CD14-positive monocyte (primary cell): ENCODE measurements around the gene KCTD5. TPM values are rescaled to one million over a fixed set of nuclear protein-coding genes. Genes with fewer than 3 reads are reported as not detected.
"Not testable (repeated sequence)": the region's sequence is repeated elsewhere in the genome, so short reads cannot be mapped to it uniquely, and the experiment has no call there.

Experiments
- DNase-seq, 3 donors: peaks; one replicate each; pipeline ENCODE4 v3.0.0-alpha.2; 2011 to 2022
- H2AFZ ChIP-seq: 2 replicates; pipeline ENCODE4 v1.6.0; 2012; ENCODE audit warnings: mild to moderate bottlenecking, low read depth, low read length, inconsistent platforms; ENCODE audit not compliant: insufficient read depth, poor library complexity, severe bottlenecking
- H3K27ac ChIP-seq, 2 donors: 1 replicate in 1 of 2; 2 replicates in 1 of 2; pipeline ENCODE4 v1.5.1; 2012 to 2013; ENCODE audit warnings: low read length in 2 of 2, control low read depth in 1 of 2, inconsistent platforms in 1 of 2, low read depth in 1 of 2, mild to moderate bottlenecking in 1 of 2
- H3K27me3 ChIP-seq, 2 donors: one replicate each; pipeline versions ENCODE4 v1.6.0 to v1.6.1; 2011 to 2013; ENCODE audit warnings: low read length in 2 of 2; ENCODE audit not compliant: control insufficient read depth in 2 of 2, insufficient read depth in 2 of 2
- H3K36me3 ChIP-seq, 2 donors: replicated peaks in 1 of 2; 1 replicate in 1 of 2; 2 replicates in 1 of 2; pipeline versions ENCODE4 v1.5.1 to v1.6.1; 2012 to 2013; ENCODE audit warnings: low read length in 2 of 2, control low read depth in 1 of 2, inconsistent platforms in 1 of 2, mild to moderate bottlenecking in 1 of 2; ENCODE audit not compliant: insufficient read depth in 2 of 2, control insufficient read depth in 1 of 2
- H3K4me1 ChIP-seq, 2 donors: 1 replicate in 1 of 2; 2 replicates in 1 of 2; pipeline versions ENCODE4 v1.5.1 to v1.6.1; 2012 to 2013; ENCODE audit warnings: low read length in 2 of 2, control low read depth in 1 of 2, inconsistent platforms in 1 of 2, mild to moderate bottlenecking in 1 of 2, moderate library complexity in 1 of 2; ENCODE audit not compliant: insufficient read depth in 2 of 2, control insufficient read depth in 1 of 2
- H3K4me2 ChIP-seq: replicated peaks from 2 replicates; pipeline ENCODE3; 2012; ENCODE audit warnings: low read length, moderate library complexity, mild to moderate bottlenecking; ENCODE audit not compliant: poor library complexity, severe bottlenecking; ENCODE audit errors: extremely low read depth
- H3K4me3 ChIP-seq, 3 experiments: fragments of 200-600 bp in 1 of 3; sonication (generic) in 1 of 3; replicated peaks in 1 of 3; 1 replicate in 2 of 3; 2 replicates in 1 of 3; pipeline ENCODE4 v1.5.1; 2011 to 2013; ENCODE audit warnings: low read length in 3 of 3, mild to moderate bottlenecking in 3 of 3, control low read depth in 2 of 3, low read depth in 2 of 3, inconsistent platforms in 1 of 3, moderate library complexity in 1 of 3
- H3K79me2 ChIP-seq: 2 replicates; pipeline ENCODE4 v1.6.0; 2012; ENCODE audit warnings: mild to moderate bottlenecking, control low read depth, inconsistent platforms, low read length, moderate library complexity; ENCODE audit not compliant: insufficient read depth
- H3K9ac ChIP-seq: 2 replicates; pipeline ENCODE4 v1.6.0; 2017; ENCODE audit warnings: low read length, mild to moderate bottlenecking; ENCODE audit not compliant: insufficient read depth, poor library complexity, severe bottlenecking
- H3K9me3 ChIP-seq, 2 donors: replicated peaks in 1 of 2; 1 replicate in 1 of 2; 2 replicates in 1 of 2; pipeline versions ENCODE4 v1.5.1 to v1.6.1; 2012 to 2013; ENCODE audit warnings: low read length in 2 of 2, control low read depth in 1 of 2; ENCODE audit not compliant: control insufficient read depth in 1 of 2, insufficient read depth in 1 of 2
- H4K20me1 ChIP-seq: 2 replicates; pipeline ENCODE4 v1.6.0; 2012; ENCODE audit warnings: mild to moderate bottlenecking, low read length, control low read depth, moderate library complexity; ENCODE audit not compliant: insufficient read depth
- H3K27ac Mint-ChIP-seq, 7 donors: one replicate each; pipeline ENCODE4 v1.8.0; 2020; ENCODE audit warnings: mild to moderate bottlenecking in 7 of 7, mixed read lengths in 7 of 7, moderate library complexity in 6 of 7, inconsistent platforms in 2 of 7
- H3K27me3 Mint-ChIP-seq, 3 donors: one replicate each; pipeline ENCODE4 v1.8.0; 2021 to 2022; ENCODE audit warnings: low read depth in 3 of 3, mild to moderate bottlenecking in 3 of 3, mixed read lengths in 3 of 3, moderate library complexity in 3 of 3, inconsistent platforms in 1 of 3
- H3K36me3 Mint-ChIP-seq, 2 donors: one replicate each; pipeline ENCODE4 v1.8.0; 2020; ENCODE audit warnings: mixed read lengths in 2 of 2, inconsistent platforms in 1 of 2, mild to moderate bottlenecking in 1 of 2
- H3K4me1 Mint-ChIP-seq: one replicate; pipeline ENCODE4 v1.8.0; 2020; ENCODE audit warnings: mild to moderate bottlenecking, mixed read lengths
- H3K4me3 Mint-ChIP-seq, 2 donors: one replicate each; pipeline ENCODE4 v1.8.0; 2020; ENCODE audit warnings: mild to moderate bottlenecking in 2 of 2, mixed read lengths in 2 of 2, moderate library complexity in 1 of 2
- H3K9me3 Mint-ChIP-seq, 7 donors: one replicate each; pipeline ENCODE4 v1.8.0; 2020 to 2022; ENCODE audit warnings: mixed read lengths in 7 of 7, mild to moderate bottlenecking in 6 of 7, moderate library complexity in 6 of 7, inconsistent platforms in 2 of 7
- WGBS: methylation state at CpG from one replicate; pipeline ENCODE4 v1.1.5; 2013; ENCODE audit warnings: missing lambda C conversion rate; ENCODE audit not compliant: insufficient coverage; 5-methylcytosine and 5-hydroxymethylcytosine counted together
- intact Hi-C, 2 donors: fragments of 100-400 bp; cut with micrococcal nuclease; formaldehyde crosslinking; loops; one replicate each; pipeline versions ENCODE4 v1.15.0 to v1.15.1; 2023
- polyA plus RNA-seq, 3 donors: library from polyadenylated mRNA; depleted of rRNA in 1 of 3; unstranded in 2 of 3; stranded (reverse) in 1 of 3; fragments of 300-500 nt in 2 of 3; fragments of >200 nt in 1 of 3; fragmentation: Illumina TruSeq in 2 of 3; gene quantifications; 1 replicate in 2 of 3; 2 replicates in 1 of 3; pipeline ENCODE4 v1.2.3, GENCODE V29; 2012 to 2021

The KCTD5 gene
- polyA plus RNA-seq, 3 donors = 16.0 to 23.1 (median 21.0) TPM

- not testable (repeated sequence) for H3K4me1 Mint-ChIP-seq, H4K20me1 ChIP-seq
These were observed 39.8 kb upstream of the KCTD5 start for GRCh38 chr16:2642561-2642960.

GRCh38 chr16:2644754-2645453 is 37.4 kb upstream of the KCTD5 start:
- not testable (repeated sequence) for DNase-seq, H3K4me1 Mint-ChIP-seq

More at GRCh38 chr16:2642561-2642960, 39.8 kb upstream of the KCTD5 start:
- H3K9ac ChIP-seq, H2AFZ ChIP-seq, H3K36me3 Mint-ChIP-seq, H3K4me3 Mint-ChIP-seq, H3K27me3 ChIP-seq, H3K79me2 ChIP-seq, H3K4me1 ChIP-seq, H3K9me3 Mint-ChIP-seq, H3K4me2 ChIP-seq, H3K4me3 ChIP-seq, H3K9me3 ChIP-seq, DNase-seq, H3K36me3 ChIP-seq, H3K27ac ChIP-seq, H3K27ac Mint-ChIP-seq, intact Hi-C loops, H3K27me3 Mint-ChIP-seq: not testable (repeated sequence)
- WGBS = no CpG with 5 or more reads among the region's 17 CpGs

GRCh38 chr16:2651268-2651871 is 31.0 kb upstream of the KCTD5 start:
- H3K79me2 ChIP-seq, H3K27ac Mint-ChIP-seq, H2AFZ ChIP-seq, intact Hi-C loops, H3K9me3 ChIP-seq, H3K9ac ChIP-seq, H3K36me3 Mint-ChIP-seq, H3K4me3 ChIP-seq, H3K4me3 Mint-ChIP-seq, H3K27ac ChIP-seq, H3K36me3 ChIP-seq, H4K20me1 ChIP-seq, H3K4me1 Mint-ChIP-seq, H3K9me3 Mint-ChIP-seq, H3K4me2 ChIP-seq, DNase-seq, H3K27me3 Mint-ChIP-seq, H3K27me3 ChIP-seq, H3K4me1 ChIP-seq: not testable (repeated sequence)
- WGBS = no CpG with 5 or more reads among the region's 14 CpGs

More at GRCh38 chr16:2644754-2645453, 37.4 kb upstream of the KCTD5 start:
- H3K36me3 Mint-ChIP-seq, H3K27me3 Mint-ChIP-seq, H3K9me3 Mint-ChIP-seq, H3K4me3 Mint-ChIP-seq, H3K4me1 ChIP-seq, intact Hi-C loops, H3K79me2 ChIP-seq, H3K9me3 ChIP-seq, H3K27me3 ChIP-seq, H3K36me3 ChIP-seq, H3K9ac ChIP-seq, H3K27ac ChIP-seq, H3K4me3 ChIP-seq, H3K27ac Mint-ChIP-seq, H2AFZ ChIP-seq, H4K20me1 ChIP-seq, H3K4me2 ChIP-seq: not testable (repeated sequence)
- WGBS = no CpG with 5 or more reads among the region's 12 CpGs

- H3K9ac ChIP-seq, H3K36me3 ChIP-seq, H3K27ac ChIP-seq, H3K36me3 Mint-ChIP-seq, H4K20me1 ChIP-seq, H3K4me1 Mint-ChIP-seq, H3K4me1 ChIP-seq, intact Hi-C loops, H2AFZ ChIP-seq, H3K4me2 ChIP-seq, H3K9me3 ChIP-seq, H3K9me3 Mint-ChIP-seq, H3K4me3 Mint-ChIP-seq, H3K4me3 ChIP-seq, DNase-seq, H3K27ac Mint-ChIP-seq, H3K79me2 ChIP-seq: not testable (repeated sequence)
- H3K27me3 Mint-ChIP-seq = peaks cover 16 to 23% (median 17%) of the 10 kb centered on the region in 3 donors
- no CpG with 5 or more reads among the region's 13 CpGs for WGBS
- peaks cover 12 to 17% of the 10 kb centered on the region in 2 donors for H3K27me3 ChIP-seq
These were observed 28.4 kb upstream of the KCTD5 start for GRCh38 chr16:2653915-2654314.
